ENCODE data around the gene GTF2A2. TPM values are rescaled to one million over a fixed set of nuclear protein-coding genes. Genes with fewer than 3 reads are reported as not detected.

The GTF2A2 gene
- polyA plus RNA-seq, 3 donors from 2014 or later: 128 to 211 (median 144) TPM

Other genes starting within 250 kb of the GTF2A2 start
- gene FAM81A, start 219.3 kb downstream of the GTF2A2 start, polyA plus RNA-seq: under 1 TPM in 2 of 3 donors, not detected in 1; 0.40 to 0.94 TPM
- gene GCNT3, start 45.7 kb downstream of the GTF2A2 start, polyA plus RNA-seq: not detected
- gene BNIP2, start 31.8 kb upstream of the GTF2A2 start, polyA plus RNA-seq: 100 to 1,000 TPM in 2 of 3 donors, 10 to 100 TPM in 1; 89.5 to 144 (median 127) TPM